Anterior cingulate cortex (tissue), 58 donors: ENCODE results near the gene MET.

ENCODE experiments used
- DNase-seq, 58 donors: peaks; one replicate each; lab custom pipeline; 2025; lab: John Stamatoyannopoulos, UW

Gene MET

GRCh38 chr7:116696707-116697106 is 24.7 kb downstream of the MET start:
- DNase-seq: no peak

- no peak for DNase-seq
These were observed 25.2 kb downstream of the MET start for GRCh38 chr7:116697152-116697551.

- no peak for DNase-seq
These were observed 25.8 kb downstream of the MET start for GRCh38 chr7:116697761-116698160.

- DNase-seq: no peak
These were observed 26.4 kb downstream of the MET start for GRCh38 chr7:116698396-116698795.

GRCh38 chr7:116698930-116699721 is 27.1 kb downstream of the MET start:
- no peak for DNase-seq

GRCh38 chr7:116699722-116700120 is 27.7 kb downstream of the MET start:
- no peak for DNase-seq

- no peak for DNase-seq
These were observed 30.2 kb downstream of the MET start for GRCh38 chr7:116702046-116702785.

- DNase-seq: no peak
These were observed 32.7 kb downstream of the MET start for GRCh38 chr7:116704650-116705228.

- DNase-seq: no peak
These were observed 33.4 kb downstream of the MET start for GRCh38 chr7:116705419-116705818.

- no peak for DNase-seq
These were observed 34.7 kb downstream of the MET start for GRCh38 chr7:116706668-116707126.

- DNase-seq: no peak
These were observed 35.3 kb downstream of the MET start for GRCh38 chr7:116707289-116707688.

- DNase-seq: no peak
These were observed 36.3 kb downstream of the MET start for GRCh38 chr7:116708248-116708647.

GRCh38 chr7:116708861-116709260 is 36.9 kb downstream of the MET start:
- no peak for DNase-seq

- DNase-seq: no peak
These were observed 37.3 kb downstream of the MET start for GRCh38 chr7:116709336-116709735.

GRCh38 chr7:116710764-116711452 is 38.9 kb downstream of the MET start:
- DNase-seq: no peak

- DNase-seq: no peak
These were observed 39.8 kb downstream of the MET start for GRCh38 chr7:116711790-116712189.

- no peak for DNase-seq
These were observed 41.5 kb downstream of the MET start for GRCh38 chr7:116713500-116713899.

- DNase-seq: no peak
These were observed 41.9 kb downstream of the MET start for GRCh38 chr7:116713918-116714317.

GRCh38 chr7:116715077-116715476 is 43.1 kb downstream of the MET start:
- DNase-seq: no peak

GRCh38 chr7:116717137-116717536 is 45.1 kb downstream of the MET start:
- DNase-seq: no peak
